Measurements from ENCODE around the gene SAFB.

The SAFB gene

DNA sequence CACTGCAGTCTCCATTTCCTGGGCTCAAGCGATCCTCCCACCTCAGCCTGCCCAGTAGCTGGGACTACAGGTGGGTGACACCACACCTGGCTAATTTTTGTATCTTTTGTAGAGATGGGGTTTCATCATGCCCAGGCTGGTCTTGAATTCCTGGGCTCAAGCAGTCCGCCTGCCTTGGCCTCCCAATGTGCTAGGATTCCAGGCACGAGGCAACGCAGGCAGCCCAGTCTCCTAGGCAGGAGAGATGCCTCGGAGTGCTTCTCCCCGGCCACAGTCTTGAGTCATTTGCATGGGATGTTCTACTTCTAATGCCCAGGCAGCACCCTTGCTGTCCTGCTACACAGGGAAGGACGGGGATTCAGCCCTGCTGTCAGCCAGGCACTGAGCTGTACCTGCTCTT is 48.7 kb downstream of the SAFB start:
- no peak for DNase-seq

DNA sequence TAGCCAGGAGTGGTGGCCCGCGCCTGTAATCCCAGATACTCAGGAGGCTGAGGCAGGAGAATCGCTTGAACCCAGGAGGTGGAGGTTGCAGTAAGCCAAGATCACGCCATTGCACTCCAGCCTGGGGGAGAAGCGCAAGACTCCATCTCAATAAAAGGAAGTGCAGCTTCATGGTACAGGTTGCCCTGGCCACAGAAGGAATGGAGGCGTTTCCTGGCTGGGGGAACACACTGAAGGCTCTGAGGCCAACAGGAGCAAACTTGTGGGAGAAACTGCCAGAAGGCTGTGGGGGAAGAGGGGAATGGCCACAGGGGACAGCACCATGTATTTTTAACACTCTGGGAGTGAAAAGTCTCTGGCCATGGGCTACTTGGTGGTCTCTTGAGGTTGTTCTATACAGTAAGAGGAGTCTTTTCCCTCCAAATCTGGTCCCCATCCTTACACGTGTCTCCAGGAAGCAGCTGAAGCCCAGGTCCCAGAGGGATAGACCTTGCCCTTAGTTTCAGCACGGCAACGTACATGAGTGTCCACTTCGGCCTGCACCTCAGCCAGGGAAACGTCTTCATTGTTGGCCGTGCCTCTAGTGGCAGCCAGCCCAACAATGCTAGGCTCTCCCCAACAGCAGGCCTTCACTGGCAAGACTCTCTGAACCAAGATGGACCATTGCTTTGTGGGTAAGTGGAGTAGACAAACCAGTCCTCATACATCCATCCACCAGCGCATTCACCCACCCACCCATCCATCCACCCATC is 50.0 kb downstream of the SAFB start:
- DNase-seq = no peak

DNA sequence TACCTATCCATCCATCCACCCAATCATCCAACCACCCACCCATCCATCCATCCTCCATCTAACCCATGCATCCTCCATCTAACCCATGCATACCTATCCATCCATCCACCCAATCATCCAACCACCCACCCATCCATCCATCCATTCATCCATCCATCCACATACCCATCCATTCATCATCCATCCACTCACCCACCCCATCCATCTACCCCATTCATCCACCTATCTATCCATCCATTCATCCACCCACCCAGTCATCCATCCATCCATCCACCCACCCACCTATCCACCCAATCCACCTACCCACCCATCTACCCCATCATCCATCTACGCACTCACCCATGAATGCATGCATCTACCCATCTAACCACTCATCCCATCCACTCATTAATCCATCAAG is 50.9 kb downstream of the SAFB start:
- DNase-seq = no peak

DNA sequence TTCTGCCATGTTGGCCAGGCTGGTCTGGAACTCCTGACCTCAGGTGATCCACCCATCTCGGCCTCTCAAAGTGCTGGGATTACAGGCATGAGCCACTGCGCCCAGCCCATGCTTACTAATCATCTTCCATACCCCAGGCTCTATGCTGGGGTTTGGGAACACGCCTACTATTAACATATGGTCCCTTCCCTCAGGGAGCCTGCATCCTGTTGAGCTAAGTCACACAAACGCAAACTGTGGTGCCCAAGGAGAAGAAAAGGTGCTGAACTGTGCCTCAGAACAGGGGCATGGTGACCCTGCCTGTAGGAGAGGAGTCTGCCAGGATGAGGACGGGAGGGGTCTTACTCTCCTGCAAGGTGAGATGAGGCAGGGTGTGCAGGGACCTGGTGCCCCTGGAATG is 51.8 kb downstream of the SAFB start:
- DNase-seq = no peak

DNA sequence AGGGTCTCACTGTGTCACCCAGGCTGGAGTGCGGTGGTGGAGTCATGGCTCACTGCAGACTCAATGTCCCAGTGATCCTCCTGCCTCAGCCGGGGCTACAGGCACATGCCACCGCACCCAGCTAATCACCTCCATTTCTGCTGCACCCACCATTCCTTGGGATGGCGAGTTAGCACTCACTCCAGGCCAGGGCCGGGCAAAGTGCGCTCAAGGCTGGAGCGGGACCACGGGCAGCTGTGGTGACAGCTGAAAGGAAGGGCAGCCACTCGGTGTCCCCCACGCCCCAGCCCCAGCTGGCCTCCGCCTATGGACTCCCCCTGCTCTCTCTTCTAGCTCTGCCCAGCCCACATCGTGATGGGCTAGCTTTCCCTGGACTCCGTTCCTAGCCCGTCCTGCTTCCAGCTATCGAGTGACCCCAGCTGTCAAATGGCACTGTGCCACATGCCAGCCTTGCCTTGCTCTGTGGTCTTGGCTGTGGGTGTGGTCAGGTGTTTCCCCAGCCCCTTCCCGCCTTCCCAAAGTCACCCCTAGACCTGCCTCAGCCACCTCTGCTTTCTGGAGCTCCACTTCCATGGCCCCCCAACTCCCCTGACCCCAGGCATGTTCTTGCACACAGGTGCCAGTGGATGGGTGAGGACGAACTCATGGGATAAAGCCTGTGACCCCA is 53.4 kb downstream of the SAFB start:
- no peak for DNase-seq

DNA sequence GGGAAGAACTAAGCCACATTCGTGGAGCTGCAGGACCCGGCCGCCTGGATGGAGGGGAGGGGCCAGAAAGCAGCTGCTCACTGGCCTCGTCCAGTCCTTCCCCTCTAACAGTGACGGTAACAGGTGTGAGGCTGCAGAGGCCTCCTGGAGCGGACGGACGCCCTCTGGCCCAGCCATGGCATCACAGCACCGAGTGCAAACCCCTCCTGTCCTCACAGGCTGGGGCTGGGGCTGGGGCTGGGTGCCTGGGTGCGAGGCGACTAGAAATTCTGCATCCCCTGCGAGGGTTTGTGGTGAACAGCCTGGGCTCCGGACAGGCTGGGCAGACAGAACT is 53.9 kb downstream of the SAFB start:
- DNase-seq = no peak

DNA sequence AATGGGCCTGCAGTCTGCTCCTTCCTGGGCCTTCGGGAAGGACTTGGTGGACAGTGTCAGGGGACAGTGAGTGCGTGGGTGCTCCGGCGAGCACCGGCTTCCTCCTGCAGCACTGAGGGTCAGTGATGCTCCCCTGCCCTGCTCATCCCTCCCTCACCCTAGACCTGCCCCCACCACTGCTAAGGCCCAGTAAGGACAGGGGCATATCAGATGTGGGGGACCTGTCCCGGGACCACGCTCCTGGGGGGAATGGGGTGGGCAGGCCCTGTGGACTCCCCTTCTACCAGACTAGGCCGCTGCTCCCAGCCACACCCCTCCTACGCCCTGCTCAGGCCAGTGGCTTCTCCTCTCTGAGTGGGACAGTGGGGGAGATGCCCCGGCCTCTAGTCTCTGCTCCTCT is 54.3 kb downstream of the SAFB start:
- no peak for DNase-seq

DNA sequence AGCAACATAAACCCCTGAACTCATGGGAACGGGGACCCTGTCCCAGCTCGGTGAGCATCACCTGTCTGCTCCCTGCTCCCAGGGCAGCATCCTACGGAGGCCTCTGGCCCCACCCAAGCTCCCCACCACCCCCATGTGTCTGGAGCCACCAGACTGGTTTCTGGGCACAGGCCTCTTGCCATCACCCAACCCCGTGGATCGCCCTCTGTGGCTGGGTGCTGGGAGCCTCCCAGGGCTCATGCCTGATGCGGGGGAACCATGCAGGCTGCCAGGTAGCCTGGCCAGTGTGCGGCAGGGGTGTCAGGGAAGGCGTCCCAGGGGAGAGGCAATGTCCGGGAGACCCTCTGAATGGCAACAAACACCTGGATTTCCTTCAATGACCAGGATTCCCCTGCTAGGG is 54.7 kb downstream of the SAFB start:
- no peak for DNase-seq

DNA sequence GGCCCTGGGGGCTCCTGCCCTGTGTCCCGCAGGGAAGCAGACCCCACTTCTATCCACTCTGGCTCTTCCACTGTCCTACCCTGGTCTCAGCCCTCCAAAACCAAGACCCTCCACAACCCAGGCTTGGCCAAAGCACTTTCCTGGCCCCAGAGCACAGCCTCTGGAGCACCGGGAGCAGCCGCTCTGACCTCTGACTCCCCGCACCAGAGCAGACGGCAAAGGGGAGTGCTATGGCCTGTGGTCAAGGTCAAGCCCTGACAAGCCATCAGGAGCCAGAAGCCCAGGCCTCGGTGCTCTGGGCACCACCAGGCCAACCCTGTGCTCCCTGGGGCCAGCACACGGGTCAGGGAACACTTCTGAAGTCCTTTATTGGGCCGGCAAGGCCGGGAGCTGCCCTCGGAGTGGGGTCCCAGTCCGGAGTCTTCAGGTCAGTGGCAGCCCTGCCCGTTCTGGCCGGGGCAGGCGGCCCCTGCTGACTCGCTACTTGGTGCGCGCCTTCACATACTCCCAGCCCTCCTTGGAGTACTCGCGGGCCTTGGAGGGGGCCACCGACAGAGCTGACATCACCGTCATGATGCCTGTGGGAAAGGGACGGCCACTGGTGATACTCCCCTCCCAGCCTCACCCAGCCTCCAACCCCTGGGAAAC is 55.3 kb downstream of the SAFB start:
- DNase-seq = no peak

DNA sequence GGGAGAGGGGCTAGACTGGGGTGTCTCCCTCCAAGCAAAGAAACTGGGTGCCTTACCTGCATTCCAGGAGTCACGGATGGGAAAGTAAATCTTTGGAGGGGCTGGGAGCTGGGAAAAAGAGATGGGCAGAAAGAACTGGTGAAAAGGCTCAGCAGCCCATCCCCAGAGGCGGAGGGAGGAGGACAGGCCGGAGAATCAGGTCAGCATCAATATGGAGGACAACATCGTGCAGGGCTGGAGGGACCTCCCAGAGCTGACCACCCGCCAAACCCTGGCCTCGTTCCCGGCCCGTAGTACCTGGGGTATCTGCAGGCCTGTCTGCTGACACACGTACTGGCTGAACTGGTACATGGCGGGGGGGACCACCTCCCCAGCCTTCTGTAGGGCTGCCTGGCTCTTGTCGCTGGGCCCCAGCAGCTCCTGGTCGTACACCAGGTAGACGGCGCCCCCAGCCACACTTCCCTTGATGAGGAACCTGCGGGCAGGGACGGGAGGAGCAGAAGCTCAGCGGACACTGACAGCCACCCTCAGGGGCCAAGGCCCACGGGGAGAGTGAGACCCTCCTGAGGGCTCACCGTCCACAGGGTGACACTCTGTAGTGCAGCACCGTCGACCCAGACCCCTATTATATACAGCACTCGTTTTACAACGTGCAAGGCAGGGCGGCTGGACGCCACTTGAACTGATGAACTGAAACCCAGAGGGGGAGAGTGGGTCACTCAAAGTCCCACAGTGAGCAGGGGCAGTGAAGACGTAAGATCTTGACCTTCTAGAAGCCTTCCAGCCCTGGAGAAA is 56.6 kb downstream of the SAFB start:
- no peak for DNase-seq

DNA sequence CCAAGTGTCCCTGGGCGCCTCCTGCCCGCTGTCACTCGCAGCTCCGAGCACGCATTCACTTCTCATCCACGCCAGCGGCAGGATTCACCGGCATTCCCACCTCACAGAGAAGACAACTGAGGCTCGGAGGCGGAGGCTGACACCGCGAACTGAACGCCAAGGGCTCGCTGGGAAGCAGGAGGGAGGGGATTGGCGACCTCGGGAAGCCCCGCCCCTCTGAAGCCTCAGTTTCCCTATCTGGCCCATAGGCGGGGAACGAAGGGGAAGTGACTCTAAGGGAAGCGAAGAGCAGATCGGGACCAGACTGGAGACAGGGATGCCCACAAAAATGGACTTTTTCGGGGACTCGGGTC is 57.2 kb downstream of the SAFB start:
- DNase-seq = no peak

DNA sequence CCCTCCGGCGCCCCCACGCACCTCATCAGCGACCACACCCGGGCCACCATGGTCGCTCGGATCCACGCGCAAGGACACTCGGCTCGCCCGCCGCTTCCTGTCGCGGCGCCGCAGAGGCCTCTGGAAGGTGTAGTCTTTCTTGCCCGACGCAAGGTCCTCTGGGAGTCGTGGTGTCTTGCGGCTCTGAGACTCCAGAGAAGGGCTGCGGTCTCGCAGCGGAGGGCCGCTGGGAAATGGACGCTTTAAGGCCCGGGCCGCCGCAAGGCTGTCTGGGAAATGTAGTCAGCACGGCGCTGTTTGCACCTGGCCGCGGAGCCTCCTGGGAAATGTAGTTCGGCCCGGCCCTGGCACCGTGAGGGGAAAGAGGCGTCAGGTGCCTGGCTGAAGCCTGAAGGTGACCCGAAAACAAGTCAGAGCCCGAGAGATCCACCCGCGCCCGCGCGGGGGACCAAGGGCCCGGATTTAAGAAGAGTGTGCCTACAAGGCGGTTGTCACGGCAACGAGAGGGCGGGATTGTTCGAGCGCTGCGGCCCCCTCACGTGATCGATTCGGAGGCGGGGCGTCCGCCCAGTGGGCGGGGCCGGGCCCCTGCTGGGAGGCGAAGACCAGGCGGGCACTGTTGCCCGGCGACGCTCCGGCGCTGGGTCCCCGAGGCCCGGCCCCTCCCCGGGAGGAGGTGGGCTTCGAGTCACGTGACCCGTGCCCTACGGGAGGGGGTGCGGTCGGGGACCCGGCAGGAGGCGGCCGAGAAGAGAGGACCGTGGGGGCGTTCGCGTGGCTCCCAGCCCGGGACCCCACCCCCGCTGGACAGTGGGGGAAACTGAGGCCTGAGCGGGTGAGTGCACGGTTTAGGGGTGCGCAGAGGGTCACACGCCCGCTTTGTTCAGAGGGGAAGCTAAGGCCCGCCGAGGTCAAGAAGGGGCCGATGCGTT is 57.8 kb downstream of the SAFB start, which contains the start of the genes HSD11B1L and MICOS13:
TSS of gene HSD11B1L (plus strand) at position 591 of the 932 bp plus-strand sequence. CDS start 3,806 bp downstream, outside the sequence.
TSS of gene MICOS13 (minus strand) at position 80 of the 932 bp plus-strand sequence. CDS start at position 50, 30 bp downstream.
- DNase-seq = peak; percentile 90

DNA sequence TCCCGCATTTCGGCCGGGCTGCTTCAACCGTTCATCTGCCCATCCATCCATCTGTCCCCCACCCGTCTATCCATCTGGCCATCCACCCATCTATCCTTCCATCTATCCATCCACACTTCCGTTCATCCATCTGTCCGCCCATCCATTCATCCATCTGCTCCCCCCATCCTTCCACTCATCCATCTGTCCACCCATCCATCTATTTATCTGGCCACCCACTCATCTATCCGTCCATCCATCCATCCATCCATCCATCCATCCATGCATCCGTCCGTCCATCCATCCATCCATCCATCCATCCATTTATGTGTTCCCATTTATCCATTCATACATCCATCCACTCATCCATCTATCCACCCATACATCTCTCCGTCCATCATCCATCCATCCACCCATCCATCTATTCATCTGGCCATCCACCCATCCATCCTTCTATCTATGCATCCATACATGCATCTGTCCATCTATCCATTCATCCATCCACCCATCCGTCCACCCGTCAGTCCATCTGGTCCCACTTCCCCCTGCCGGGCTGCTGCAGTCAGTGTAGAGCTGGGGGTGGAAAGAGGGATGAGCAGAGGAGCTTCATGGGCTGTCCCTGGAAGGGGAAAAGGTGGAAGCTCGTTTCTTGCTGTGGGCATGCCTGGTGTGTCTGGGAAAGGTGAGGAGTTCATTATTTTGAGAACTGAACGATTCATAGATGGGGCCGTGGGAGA is 58.7 kb downstream of the SAFB start:
- no peak for DNase-seq

DNA sequence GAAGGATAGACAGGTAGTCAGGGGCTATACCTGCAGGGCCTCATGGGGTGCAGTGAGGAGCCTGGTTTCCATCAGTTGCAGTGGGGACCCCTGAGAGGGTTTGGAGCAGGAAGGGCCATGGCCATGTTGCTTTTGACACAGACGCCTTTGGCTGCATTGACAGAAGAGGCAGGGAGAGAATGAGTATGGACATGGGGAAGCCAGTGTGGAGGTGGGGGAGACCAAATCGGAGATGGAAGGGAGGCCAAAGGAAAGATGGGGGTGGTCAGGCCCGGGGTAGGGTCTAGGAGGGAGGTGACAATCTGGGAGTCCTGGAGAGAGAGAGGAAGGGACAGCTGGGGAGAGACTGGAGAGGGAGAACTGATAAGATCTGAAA is 59.2 kb downstream of the SAFB start:
- no peak for DNase-seq

DNA sequence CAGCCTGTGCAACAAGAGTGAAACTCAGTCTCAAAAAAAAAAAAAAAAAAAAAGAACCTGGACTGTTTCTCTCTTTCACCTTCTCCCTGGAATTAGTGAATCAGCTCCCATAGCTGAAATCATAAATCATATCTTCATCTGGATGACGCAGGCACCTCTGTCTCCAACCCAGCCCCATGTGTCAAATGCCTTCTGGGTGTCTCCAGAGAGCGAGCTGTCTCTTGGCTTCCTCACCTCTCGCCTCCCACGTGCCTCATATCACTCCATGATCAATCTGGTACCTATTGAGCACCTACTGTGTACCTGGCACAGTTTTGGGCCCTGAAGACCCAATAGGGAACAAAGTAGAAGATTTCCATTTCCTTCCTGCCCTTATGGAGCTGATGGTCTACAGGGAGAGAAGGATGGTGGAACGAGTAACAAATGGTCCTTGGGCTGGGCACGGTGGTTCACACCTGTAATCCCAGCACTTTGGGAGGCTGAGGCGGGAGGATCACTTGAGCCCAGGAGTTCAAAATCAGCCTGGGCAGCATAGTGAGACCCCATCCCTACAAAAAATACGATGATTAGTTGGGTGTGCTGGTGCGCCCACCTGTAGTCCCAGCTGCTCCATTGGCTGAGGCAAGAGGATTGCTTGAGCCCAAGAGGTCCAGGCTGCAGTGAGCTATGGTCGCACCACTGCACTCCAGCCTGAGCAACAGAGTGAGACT is 60.4 kb downstream of the SAFB start:
- DNase-seq = no peak

DNA sequence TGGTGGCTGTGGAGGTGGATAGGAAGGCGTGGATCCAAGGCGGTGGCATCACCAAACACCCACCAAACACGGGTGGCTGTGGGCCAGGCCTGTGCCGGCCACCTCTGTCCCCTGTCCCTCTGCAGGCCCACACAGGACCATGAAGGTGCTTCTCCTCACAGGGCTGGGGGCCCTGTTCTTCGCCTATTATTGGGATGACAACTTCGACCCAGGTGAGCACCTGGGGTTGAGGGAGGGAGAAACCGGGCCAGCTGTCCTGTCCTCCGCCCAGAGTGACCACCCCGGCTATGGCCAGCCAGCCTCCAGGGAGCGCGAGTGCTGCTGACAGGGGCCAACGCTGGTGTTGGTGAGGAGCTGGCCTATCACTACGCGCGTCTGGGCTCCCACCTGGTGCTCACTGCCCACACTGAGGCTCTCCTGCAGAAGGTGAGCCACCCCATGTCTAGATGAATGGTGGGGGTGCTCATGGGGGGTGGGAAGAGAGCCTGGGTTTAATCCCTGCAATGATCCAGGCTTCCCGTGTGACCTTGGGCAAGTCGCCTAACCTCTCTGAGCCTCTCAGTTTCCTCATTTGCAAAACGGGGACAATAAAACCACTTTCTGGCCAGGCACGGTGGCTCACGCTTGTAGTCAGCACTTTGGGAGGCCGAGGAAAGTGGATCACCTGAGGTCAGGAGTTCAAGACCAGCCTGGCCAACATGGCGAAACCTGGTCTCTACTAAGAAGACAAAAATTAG is 62.0 kb downstream of the SAFB start:
- DNase-seq = no peak

DNA sequence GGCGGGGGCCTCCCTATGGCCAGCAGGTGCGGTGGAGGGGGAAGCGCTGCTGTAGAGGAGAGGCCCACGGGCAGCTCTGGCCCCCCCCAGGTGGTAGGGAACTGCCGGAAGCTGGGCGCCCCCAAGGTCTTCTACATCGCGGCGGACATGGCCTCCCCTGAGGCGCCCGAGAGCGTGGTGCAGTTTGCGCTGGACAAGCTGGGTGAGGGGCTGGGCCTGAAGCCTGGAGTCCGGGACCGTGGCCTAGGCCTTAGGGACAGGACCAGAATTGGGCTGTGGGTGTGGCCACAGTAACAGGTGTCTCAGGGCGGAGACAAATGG is 63.4 kb downstream of the SAFB start:
- DNase-seq = no peak

DNA sequence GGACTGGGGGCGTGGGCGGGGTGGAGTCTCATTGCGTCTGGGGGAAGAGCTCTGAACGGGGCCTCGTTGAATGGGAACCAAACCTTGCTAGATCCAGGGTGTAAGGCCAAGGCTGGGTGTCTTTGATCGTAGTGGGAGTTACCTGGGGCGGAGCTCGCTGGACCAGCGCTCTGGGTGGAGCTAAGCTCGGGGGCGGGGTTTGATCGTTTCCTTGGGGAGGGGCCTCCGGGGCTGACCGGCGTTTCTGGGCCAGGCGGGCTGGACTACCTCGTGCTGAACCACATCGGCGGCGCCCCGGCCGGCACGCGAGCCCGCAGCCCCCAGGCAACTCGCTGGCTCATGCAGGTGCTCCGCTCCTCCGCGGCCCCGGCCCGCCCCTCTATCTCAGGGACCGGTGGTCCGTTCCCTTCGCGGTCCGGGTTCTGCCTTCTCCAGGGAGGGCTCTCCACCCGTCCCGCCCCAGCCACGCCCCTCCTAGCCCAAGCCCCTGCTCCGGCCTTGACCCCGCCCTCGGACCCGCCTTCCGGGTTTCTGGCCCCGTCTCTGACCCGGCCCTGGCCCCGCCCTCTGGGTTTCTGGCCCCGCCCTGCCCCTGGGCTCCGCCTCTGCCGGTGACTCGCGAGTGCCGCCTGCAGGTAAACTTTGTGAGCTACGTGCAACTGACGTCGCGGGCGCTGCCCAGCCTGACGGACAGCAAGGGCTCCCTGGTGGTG is 63.9 kb downstream of the SAFB start:
- DNase-seq = peak; percentile 87

DNA sequence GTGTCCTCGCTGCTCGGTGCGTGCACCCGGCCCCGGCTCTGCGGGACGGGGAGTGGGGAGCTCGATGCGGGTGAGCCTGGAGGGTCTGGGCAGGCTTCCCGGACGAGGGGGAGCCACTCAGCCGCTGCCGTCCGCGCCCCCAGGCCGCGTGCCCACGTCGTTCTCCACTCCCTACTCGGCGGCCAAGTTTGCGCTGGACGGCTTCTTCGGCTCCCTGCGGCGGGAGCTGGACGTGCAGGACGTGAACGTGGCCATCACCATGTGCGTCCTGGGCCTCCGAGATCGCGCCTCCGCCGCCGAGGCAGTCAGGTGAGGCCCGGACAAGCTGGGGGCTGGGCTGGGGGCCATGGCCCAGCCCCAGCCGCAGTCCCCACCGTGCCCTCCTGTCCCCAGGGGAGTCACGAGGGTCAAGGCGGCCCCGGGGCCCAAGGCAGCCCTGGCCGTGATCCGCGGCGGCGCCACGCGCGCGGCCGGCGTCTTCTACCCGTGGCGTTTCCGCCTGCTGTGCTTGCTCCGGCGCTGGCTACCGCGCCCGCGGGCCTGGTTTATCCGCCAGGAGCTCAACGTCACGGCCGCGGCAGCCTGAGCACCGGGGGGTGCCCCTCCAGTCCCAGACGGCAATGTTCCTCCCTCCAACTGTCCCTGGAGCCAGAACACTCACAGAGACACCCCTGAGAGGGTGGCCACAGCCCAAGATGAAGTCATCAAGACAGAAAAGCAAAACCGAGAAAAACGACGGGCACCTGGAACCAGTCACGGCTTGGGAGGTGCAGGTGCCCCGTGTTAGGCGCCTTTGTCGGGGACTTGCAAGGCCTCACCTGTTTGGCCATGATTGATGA is 64.7 kb downstream of the SAFB start:
- no peak for DNase-seq

Data from NCI-H1048 (cell line).